Measurements from ENCODE around the gene ZSCAN22. TPM values are rescaled to one million over a fixed set of nuclear protein-coding genes. Genes with fewer than 3 reads are reported as not detected.
"Not testable (repeated sequence)": the region's sequence is repeated elsewhere in the genome, so short reads cannot be mapped to it uniquely, and the experiment has no call there.

Gene ZSCAN22
- total RNA-seq, 4 donors from 2014 or later: 1.1 to 2.4 (median 1.8) TPM

DNA sequence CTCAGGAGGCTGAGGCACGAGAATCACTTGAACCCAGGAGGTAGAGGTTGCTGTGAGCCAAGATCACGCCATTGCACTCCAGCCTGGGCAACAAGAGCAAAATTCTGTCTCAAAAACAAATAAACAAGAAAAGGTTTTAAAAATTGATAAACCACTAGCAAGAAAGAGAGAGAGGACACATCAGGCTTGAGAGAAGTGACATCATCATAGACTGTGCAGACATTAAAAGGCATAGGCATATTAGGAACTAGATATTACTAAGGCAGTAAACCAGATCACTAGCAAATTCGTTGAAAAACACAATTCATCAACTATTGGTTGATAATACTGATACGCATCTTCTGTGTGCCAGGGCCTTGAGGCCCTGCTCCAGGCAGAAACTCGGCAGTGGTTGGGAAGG is 18.8 kb downstream of the ZSCAN22 start:
- no peaks in the 10 kb centered on the region for H3K4me1 ChIP-seq
- no peak for TF ChIP-seq POLR2A (IDR thresholded peaks at IDR 0.05)
- TF ChIP-seq, protein P1, sequence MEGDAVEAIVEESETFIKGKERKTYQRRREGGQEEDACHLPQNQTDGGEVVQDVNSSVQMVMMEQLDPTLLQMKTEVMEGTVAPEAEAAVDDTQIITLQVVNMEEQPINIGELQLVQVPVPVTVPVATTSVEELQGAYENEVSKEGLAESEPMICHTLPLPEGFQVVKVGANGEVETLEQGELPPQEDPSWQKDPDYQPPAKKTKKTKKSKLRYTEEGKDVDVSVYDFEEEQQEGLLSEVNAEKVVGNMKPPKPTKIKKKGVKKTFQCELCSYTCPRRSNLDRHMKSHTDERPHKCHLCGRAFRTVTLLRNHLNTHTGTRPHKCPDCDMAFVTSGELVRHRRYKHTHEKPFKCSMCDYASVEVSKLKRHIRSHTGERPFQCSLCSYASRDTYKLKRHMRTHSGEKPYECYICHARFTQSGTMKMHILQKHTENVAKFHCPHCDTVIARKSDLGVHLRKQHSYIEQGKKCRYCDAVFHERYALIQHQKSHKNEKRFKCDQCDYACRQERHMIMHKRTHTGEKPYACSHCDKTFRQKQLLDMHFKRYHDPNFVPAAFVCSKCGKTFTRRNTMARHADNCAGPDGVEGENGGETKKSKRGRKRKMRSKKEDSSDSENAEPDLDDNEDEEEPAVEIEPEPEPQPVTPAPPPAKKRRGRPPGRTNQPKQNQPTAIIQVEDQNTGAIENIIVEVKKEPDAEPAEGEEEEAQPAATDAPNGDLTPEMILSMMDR (IDR thresholded peaks at IDR 0.05 in 4 of 5, conservative IDR thresholded peaks at IDR 0.05 in 1 of 5): no peak
- no peak overlapping the region for H3K4me3 ChIP-seq
- no peaks in the 10 kb centered on the region for H3K36me3 ChIP-seq
- no peak overlapping the region for H3K27ac ChIP-seq
- in situ Hi-C loops (cut with MboI; ENCODE audit: low sequenced_read_pairs in 4 of 4): no loop called here
- H3K9me3 ChIP-seq: no peaks in the 10 kb centered on the region
- ATAC-seq (no peak), DNase-seq (no peak)
- intact Hi-C loops (cut with DNase I; ENCODE audit: low total_unique reads): no loop called here
- peaks cover 15 to 34% (median 24%) of the 10 kb centered on the region in 3 donors for H3K27me3 ChIP-seq

DNA sequence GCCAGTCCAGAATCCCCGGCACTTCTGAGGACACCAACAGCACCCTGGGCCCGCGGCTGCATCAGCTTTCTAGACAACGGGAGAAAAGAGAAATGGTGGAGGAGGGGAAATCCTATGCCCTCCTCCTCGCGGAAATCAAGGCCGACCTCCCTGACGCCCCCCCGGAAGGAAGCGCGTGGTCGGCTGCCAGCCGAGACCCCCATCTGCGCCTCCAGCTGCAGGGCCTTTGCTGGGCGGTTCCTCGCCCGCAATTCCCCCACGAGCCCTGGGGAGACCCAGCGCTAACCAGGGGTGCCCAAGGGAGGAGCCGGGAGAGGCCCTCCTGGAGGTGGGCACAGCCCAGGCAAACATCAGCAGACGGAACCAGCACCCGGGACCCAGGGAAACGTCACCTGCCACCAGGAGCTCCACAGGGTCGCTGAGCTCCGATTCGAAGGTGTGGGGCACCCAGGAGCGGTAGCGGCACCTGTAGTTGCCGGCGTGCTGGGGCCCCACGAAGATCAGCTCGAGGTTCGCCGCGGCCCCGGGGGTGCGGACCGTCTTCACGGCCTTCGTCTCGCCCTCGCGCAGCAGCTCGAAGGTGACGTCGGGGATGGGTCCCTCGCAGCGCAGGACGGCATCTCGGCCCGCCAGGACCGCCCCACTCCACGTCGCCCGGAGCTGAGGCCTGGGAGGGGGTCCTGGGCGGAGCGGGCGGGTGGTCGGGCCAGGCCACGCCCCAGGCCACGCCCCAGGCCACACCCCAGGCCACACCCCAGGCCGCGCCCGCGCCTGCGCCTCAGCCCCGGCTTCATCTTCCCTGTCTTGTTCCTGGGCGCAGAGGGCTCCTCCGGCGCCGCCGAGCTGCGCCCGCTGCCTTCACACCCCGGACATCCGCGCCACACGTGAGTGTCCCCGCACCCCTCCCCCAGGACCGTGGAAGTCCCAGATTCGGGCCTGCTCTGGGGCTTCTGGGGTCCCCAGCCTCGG is 20.5 kb downstream of the ZSCAN22 start:
- H3K27me3 ChIP-seq: peaks cover 15 to 41% (median 31%) of the 10 kb centered on the region in 3 donors
- H3K9me3 ChIP-seq: no peaks in the 10 kb centered on the region
- TF ChIP-seq, protein P1 (IDR thresholded peaks at IDR 0.05 in 4 of 5, conservative IDR thresholded peaks at IDR 0.05 in 1 of 5): no peak
- peak in 1 of 2 donors; percentile 23 for TF ChIP-seq POLR2A (IDR thresholded peaks at IDR 0.05)
- H3K4me3 ChIP-seq: peak overlapping the region; percentile 55 to 57 (median 56)
- in situ Hi-C loops (cut with MboI; ENCODE audit: low sequenced_read_pairs in 4 of 4): no loop called here
- ATAC-seq: peak; percentile 44 to 78
- peak overlapping the region; percentile 30 to 68 (median 48) for H3K27ac ChIP-seq
- no peaks in the 10 kb centered on the region for H3K36me3 ChIP-seq
- intact Hi-C loops (cut with DNase I; ENCODE audit: low total_unique reads): no loop called here
- DNase-seq: no peak
- H3K4me1 ChIP-seq: no peaks in the 10 kb centered on the region

DNA sequence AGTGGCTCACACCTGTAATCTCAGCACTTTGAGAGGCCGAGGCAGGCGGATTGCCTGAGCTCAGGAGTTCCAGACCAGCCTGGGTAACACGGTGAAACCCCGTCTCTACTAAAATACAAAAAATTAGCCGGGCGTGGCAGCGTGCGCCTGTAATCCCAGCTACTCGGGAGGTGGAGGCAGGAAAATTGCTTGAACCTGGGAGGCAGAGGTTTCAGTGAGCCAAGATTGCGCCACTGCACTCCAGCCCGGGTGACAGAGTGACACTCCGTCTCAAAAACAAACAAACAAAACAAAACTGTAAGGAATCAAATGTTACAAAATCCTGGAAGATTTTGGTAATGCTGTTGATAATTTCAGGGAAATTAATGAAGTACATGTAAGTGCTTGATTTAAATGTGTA is 21.3 kb downstream of the ZSCAN22 start:
- peaks cover 15 to 41% (median 31%) of the 10 kb centered on the region in 3 donors for H3K27me3 ChIP-seq
- H3K4me1 ChIP-seq; H3K9me3 ChIP-seq; ATAC-seq; DNase-seq; H3K36me3 ChIP-seq; in situ Hi-C loops (cut with MboI; ENCODE audit: low sequenced_read_pairs in 4 of 4); intact Hi-C loops (cut with DNase I; ENCODE audit: low total_unique reads): not testable (repeated sequence)
- peak overlapping the region in 2 of 4 donors; percentile 21 to 64 for H3K27ac ChIP-seq
- H3K4me3 ChIP-seq: peak overlapping the region; percentile 55 to 57 (median 56)

DNA sequence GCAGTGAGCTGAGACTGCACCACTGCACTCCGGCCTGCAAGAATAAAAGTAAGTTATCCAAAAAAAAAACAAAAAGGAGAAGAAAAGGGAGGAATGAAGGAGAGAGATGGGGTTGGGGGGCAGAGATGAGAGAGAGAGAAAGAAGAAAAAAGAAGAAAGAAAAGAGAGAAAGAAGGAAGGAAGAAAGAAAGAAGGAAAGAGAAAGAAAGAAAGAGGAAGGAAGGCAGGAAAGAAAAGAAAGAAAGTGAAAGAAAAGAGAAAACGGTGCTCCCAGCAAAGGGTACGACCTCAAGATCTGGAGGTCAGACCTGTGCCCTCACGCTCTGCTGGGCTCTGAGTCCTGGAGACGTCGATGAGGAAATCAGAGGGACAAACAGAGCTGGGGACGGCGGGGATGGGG is 22.8 kb downstream of the ZSCAN22 start:
- Histone ChIP-seq H3K27me3 (peaks cover 15 to 43% (median 31%) of the 10 kb centered on the region in 3 donors), H3K27ac (no peak overlapping the region), H3K36me3 (no peaks in the 10 kb centered on the region), H3K4me3 (no peak overlapping the region), H3K9me3 (no peaks in the 10 kb centered on the region), H3K4me1 (no peaks in the 10 kb centered on the region)
- in situ Hi-C loops (cut with MboI; ENCODE audit: low sequenced_read_pairs in 4 of 4): no loop called here
- TF ChIP-seq, protein P1 (IDR thresholded peaks at IDR 0.05 in 4 of 5, conservative IDR thresholded peaks at IDR 0.05 in 1 of 5): no peak
- no peak for TF ChIP-seq POLR2A (IDR thresholded peaks at IDR 0.05)
- ATAC-seq (no peak), DNase-seq (no peak)
- intact Hi-C loops (cut with DNase I; ENCODE audit: low total_unique reads): no loop called here
